Transverse colon (tissue), 4 donors: Measurements from ENCODE around the gene RBM48. TPM values are rescaled to one million over a fixed set of nuclear protein-coding genes. Genes with fewer than 3 reads are reported as not detected.

ENCODE experiments used
- DNase-seq: peaks from one replicate; pipeline ENCODE4 v3.0.0-alpha.2; 2019
- H3K27ac ChIP-seq, 4 donors: fragments of 200-600 bp; sonication (generic); 2 replicates each; pipeline ENCODE4 v1.5.1; 2016 to 2018; ENCODE audit warnings: inconsistent platforms in 4 of 4
- H3K27me3 ChIP-seq: fragments of 200-600 bp; sonication (generic); 2 replicates; pipeline ENCODE4 v1.5.1; 2017; ENCODE audit warnings: inconsistent platforms
- H3K36me3 ChIP-seq, 4 donors: fragments of 200-600 bp; sonication (generic); 2 replicates each; pipeline ENCODE4 v1.5.1; 2017 to 2019; ENCODE audit warnings: inconsistent platforms in 4 of 4
- H3K4me1 ChIP-seq, 4 donors: fragments of 200-600 bp; sonication (generic); 2 replicates each; pipeline ENCODE4 v1.5.1; 2017 to 2020; ENCODE audit warnings: inconsistent platforms in 4 of 4
- H3K4me3 ChIP-seq, 4 donors: fragments of 200-600 bp; sonication (generic); 1 replicate in 1 of 4; 2 replicates in 3 of 4; pipeline versions ENCODE4 v1.5.1 to v1.6.1; 2017 to 2019; ENCODE audit warnings: inconsistent platforms in 4 of 4
- H3K9me3 ChIP-seq, 2 donors: fragments of 200-600 bp; sonication (generic); 2 replicates each; pipeline ENCODE4 v1.5.1; 2017 to 2019; ENCODE audit warnings: inconsistent platforms in 2 of 2
- EP300 ChIP-seq: sonication (generic); formaldehyde crosslinking; IDR thresholded peaks from one replicate; pipeline ENCODE4 v1.6.1; 2017; ENCODE audit warnings: antibody characterized with exemption, low read depth
- POLR2A ChIP-seq: fragments of 450-650 bp; IDR thresholded peaks from one replicate; pipeline ENCODE4 v1.6.1; 2016; ENCODE audit warnings: antibody characterized with exemption, mild to moderate bottlenecking, moderate library complexity
- POLR2AphosphoS5 ChIP-seq, 3 donors: sonication (generic); formaldehyde crosslinking; IDR thresholded peaks; one replicate each; pipeline ENCODE4 v1.6.1; 2016; ENCODE audit warnings: antibody characterized with exemption in 3 of 3
- WGBS, 2 donors: methylation state at CpG; one replicate each; pipeline ENCODE4 v1.1.5; 2018; ENCODE audit warnings: low coverage in 1 of 2; 5-methylcytosine and 5-hydroxymethylcytosine counted together
- in situ Hi-C, 4 donors: fragments of 200-750 bp; cut with MboI; loops; one replicate each; pipeline versions ENCODE4 v1.15.0 to v1.15.1; 2017; ENCODE audit warnings: low sequenced_read_pairs in 3 of 4, low pct_ligation_motif_present in 1 of 4, low pct_unique_long_range_greater_than_20kb in 1 of 4
- intact Hi-C: fragments of 100-400 bp; cut with DNase I; formaldehyde crosslinking; loops from one replicate; pipeline ENCODE4 v1.15.1; 2023; ENCODE audit warnings: low total_unique reads
- total RNA-seq, 4 donors: library from RNA; depleted of rRNA; stranded (reverse); fragments of >200 nt; gene quantifications; one replicate each; pipeline ENCODE4 v1.1.0, GENCODE V29; 2016
- TF ChIP-seq, protein P1 (sequence below), 5 experiments: fragments of 200-600 bp in 3 of 5; fragments of 450-650 bp in 2 of 5; sonication (generic) in 3 of 5; IDR thresholded peaks; 1 replicate in 2 of 5; 2 replicates in 3 of 5; pipeline ENCODE4 v1.5.1; 2016 to 2017; ENCODE audit warnings: antibody characterized with exemption in 5 of 5, inconsistent platforms in 3 of 5, mild to moderate bottlenecking in 2 of 5, moderate library complexity in 1 of 5

Gene RBM48
- total RNA-seq, 4 donors from 2014 or later: 11.5 to 19.8 (median 16.0) TPM

DNA sequence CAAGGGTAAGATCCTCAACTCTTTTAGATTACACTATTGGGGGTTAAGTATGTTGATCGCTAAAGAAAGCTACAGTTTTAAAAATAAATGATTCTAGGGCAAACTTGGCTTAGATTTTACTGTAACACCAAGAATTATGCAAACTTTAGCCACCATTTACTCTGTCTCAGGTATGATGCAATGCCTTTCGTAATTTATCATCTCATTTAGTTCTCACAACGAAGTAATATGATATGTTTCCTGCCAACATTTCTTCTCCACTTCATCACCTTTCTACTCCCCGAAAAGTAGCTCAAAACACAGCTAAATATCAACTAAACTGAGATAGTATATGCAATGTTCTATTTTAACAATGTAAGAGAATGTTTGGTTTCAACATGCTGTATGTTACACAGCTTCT, 40.5 kb downstream of the RBM48 start:
- intact Hi-C loops: no loop called here

DNA sequence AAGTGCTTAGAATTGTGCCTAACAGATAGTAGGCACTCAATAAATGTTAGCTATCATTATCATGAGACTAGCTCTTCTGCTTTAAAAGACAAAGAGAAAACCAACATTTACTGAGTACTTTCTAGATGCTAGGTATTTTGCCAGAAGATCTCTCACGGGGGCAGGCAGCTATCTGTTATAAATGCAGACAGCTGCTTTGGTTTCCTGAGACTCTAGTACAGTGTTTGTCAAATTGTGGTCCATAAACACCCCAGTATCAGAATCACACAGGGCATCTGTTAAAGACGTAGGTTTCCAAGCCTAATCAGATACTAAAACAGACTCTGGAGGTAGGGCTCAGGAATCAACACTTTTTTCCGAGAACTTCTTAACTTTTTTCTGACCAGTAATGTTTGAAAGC, 47.7 kb downstream of the RBM48 start:
- no peak for DNase-seq
- Histone ChIP-seq H3K4me3 (no peak overlapping the region), H3K27me3 (no peaks in the 10 kb centered on the region), H3K4me1 (no peaks in the 10 kb centered on the region), H3K36me3 (peaks cover 0 to 73% (median 33%) of the 10 kb centered on the region in 4 donors), H3K27ac (no peak overlapping the region), H3K9me3 (no peaks in the 10 kb centered on the region)
- WGBS, 2 donors: 85 to 95% methylated on average over 2 to 3 of the region's 3 CpGs
- in situ Hi-C loops (no loop called here), intact Hi-C loops (no loop called here)
- no peak for TF ChIP-seq POLR2A
- TF ChIP-seq, protein P1, sequence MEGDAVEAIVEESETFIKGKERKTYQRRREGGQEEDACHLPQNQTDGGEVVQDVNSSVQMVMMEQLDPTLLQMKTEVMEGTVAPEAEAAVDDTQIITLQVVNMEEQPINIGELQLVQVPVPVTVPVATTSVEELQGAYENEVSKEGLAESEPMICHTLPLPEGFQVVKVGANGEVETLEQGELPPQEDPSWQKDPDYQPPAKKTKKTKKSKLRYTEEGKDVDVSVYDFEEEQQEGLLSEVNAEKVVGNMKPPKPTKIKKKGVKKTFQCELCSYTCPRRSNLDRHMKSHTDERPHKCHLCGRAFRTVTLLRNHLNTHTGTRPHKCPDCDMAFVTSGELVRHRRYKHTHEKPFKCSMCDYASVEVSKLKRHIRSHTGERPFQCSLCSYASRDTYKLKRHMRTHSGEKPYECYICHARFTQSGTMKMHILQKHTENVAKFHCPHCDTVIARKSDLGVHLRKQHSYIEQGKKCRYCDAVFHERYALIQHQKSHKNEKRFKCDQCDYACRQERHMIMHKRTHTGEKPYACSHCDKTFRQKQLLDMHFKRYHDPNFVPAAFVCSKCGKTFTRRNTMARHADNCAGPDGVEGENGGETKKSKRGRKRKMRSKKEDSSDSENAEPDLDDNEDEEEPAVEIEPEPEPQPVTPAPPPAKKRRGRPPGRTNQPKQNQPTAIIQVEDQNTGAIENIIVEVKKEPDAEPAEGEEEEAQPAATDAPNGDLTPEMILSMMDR (IDR thresholded peaks at IDR 0.05): no peak
- no peak for TF ChIP-seq POLR2AphosphoS5 (IDR thresholded peaks at IDR 0.05)
- no peak for TF ChIP-seq EP300

More for the DNA sequence above, 40.5 kb downstream of the RBM48 start:
- peaks cover 0 to 64% (median 29%) of the 10 kb centered on the region in 4 donors for H3K36me3 ChIP-seq
- no peak for TF ChIP-seq POLR2A
- TF ChIP-seq, protein P1 (IDR thresholded peaks at IDR 0.05): no peak
- no peak for TF ChIP-seq EP300
- TF ChIP-seq POLR2AphosphoS5 (IDR thresholded peaks at IDR 0.05): no peak
- no peaks in the 10 kb centered on the region for H3K4me1 ChIP-seq
- H3K27me3 ChIP-seq: no peaks in the 10 kb centered on the region
- no peak overlapping the region for H3K4me3 ChIP-seq
- in situ Hi-C loops: no loop called here
- no peak for DNase-seq
- H3K27ac ChIP-seq: no peak overlapping the region
- 78 to 95% methylated on average over 4 of the region's 4 CpGs for WGBS, 2 donors
- no peaks in the 10 kb centered on the region for H3K9me3 ChIP-seq

DNA sequence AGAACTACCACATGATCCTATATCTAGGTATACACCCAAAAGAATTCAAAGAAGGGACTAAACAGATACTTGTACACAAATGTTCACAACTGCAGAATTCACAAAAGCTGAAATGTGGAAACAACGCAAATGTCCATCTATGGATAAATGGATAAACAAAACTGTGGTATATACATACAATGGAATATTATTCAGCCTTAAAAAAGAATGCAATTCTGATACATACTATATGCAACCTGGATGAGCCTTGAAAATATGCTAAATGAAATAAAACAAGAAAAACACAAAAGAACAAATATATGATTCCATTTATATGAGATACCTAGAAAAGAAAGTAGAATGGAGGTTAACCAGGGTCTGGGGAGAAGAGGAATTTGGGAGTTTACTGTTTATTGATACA, 54.4 kb downstream of the RBM48 start:
- WGBS, 2 donors: 100% methylated on average over 1 of the region's 1 CpG
- TF ChIP-seq, protein P1 (IDR thresholded peaks at IDR 0.05): no peak
- TF ChIP-seq EP300: no peak
- no peak for TF ChIP-seq POLR2A
- no peak for TF ChIP-seq POLR2AphosphoS5 (IDR thresholded peaks at IDR 0.05)
- in situ Hi-C loops (no loop called here), intact Hi-C loops (no loop called here)
- Histone ChIP-seq H3K27me3 (no peaks in the 10 kb centered on the region), H3K27ac (no peak overlapping the region), H3K9me3 (no peaks in the 10 kb centered on the region), H3K4me3 (no peak overlapping the region), H3K4me1 (peaks cover 2 to 29% (median 15%) of the 10 kb centered on the region in 4 donors), H3K36me3 (peaks cover 0 to 22% (median 11%) of the 10 kb centered on the region in 4 donors)
- DNase-seq: no peak

DNA sequence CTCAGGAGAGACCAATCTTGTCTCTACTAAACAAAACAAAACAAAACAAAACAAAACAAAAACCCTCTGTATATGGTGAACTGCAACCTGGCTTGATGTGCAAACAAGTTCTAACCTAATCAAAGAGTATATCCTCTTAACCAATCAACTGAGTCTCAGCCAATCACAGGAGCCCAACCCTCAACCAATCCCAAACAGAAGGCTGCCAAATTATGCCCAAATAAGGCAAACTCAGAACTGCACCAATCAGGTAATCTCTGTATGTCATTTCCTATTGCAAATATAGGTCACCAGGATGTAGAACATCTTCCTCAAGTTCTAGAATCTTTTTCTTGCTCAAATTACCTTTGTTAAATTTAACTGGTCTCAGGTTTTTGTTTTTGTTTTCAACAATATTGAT, 56.4 kb downstream of the RBM48 start:
- Histone ChIP-seq H3K36me3 (peaks cover 0 to 4% (median under 1%) of the 10 kb centered on the region in 4 donors), H3K27me3 (no peaks in the 10 kb centered on the region), H3K4me1 (peaks cover 11 to 42% (median 29%) of the 10 kb centered on the region in 4 donors), H3K9me3 (no peaks in the 10 kb centered on the region), H3K27ac (no peak overlapping the region), H3K4me3 (no peak overlapping the region)
- intact Hi-C loops (loop anchor here (5.0 kb wide), 1 partner anchor 1283 kb away; no protein-coding TSS in a partner anchor), in situ Hi-C loops (no loop called here)
- DNase-seq: no peak
- TF ChIP-seq POLR2AphosphoS5 (IDR thresholded peaks at IDR 0.05): no peak
- no peak for TF ChIP-seq EP300

DNA sequence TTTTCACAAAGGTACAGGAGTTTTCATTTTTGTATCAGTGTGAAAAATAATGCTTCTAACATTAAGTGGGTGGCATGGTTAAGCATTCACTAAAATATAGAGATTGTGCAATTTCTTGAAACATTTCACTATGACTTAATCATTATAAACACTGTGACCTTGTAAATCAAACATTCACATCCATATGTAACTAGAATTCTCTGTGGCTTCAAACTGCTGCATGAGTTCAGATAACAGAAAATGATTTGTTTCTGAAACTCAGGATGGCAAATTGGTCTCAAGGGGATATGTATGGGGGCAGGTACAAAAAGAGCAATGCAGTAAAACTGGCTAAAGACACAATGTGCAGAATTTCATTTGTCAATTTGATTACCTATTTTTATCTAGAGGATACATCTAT, 57.8 kb downstream of the RBM48 start:
- no peak for TF ChIP-seq EP300
- TF ChIP-seq POLR2AphosphoS5 (IDR thresholded peaks at IDR 0.05): no peak
- TF ChIP-seq, protein P1 (IDR thresholded peaks at IDR 0.05): no peak
- TF ChIP-seq POLR2A: no peak
- Histone ChIP-seq H3K27ac (no peak overlapping the region), H3K4me3 (no peak overlapping the region), H3K9me3 (no peaks in the 10 kb centered on the region), H3K4me1 (peaks cover 11 to 46% (median 33%) of the 10 kb centered on the region in 4 donors), H3K36me3 (no peaks in the 10 kb centered on the region), H3K27me3 (no peaks in the 10 kb centered on the region)
- no peak for DNase-seq
- in situ Hi-C loops (no loop called here), intact Hi-C loops (loop anchor here (5.0 kb wide), 1 partner anchor 1284 kb away; no protein-coding TSS in a partner anchor)
